HepG2 (cell line): ENCODE data around the gene LRRC8C. TPM values are rescaled to one million over a fixed set of nuclear protein-coding genes. Genes with fewer than 3 reads are reported as not detected.
A peak's percentile ranks its signal among the peaks of the same experiment; 100 is the strongest.

Source experiments
- ARNT2 ChIP-seq: sonication (generic); formaldehyde crosslinking; IDR thresholded peaks from 2 replicates; pipeline ENCODE4 v1.8.0; 2022; ENCODE audit warnings: mild to moderate bottlenecking, low read depth, missing genetic modification reagents, moderate library complexity
- ATRX ChIP-seq: sonication (generic); formaldehyde crosslinking; IDR thresholded peaks from 2 replicates; pipeline ENCODE4 v1.4.0; 2020; ENCODE audit warnings: missing genetic modification reagents, borderline replicate concordance
- CREB1 ChIP-seq, 2 experiments: fragments of 450-650 bp in 1 of 2; IDR thresholded peaks; 2 replicates each; pipeline ENCODE4 v1.6.1; 2016 to 2017; ENCODE audit warnings: control low read depth in 1 of 2, mild to moderate bottlenecking in 1 of 2, missing compliant biosample characterization in 1 of 2, missing genetic modification characterization in 1 of 2
- HDAC2 ChIP-seq: sonication (generic); formaldehyde crosslinking; IDR thresholded peaks from 2 replicates; pipeline ENCODE4 v1.4.0; 2020; ENCODE audit warnings: missing genetic modification reagents
- ISL2 ChIP-seq: sonication (generic); formaldehyde crosslinking; IDR thresholded peaks from 2 replicates; pipeline ENCODE4 v1.5.0; 2020; ENCODE audit warnings: missing genetic modification reagents
- KLF11 ChIP-seq: IDR thresholded peaks from 2 replicates; pipeline ENCODE4 v1.6.1; 2016; ENCODE audit warnings: missing compliant biosample characterization
- NFYC ChIP-seq: IDR thresholded peaks from 2 replicates; pipeline ENCODE4 v1.6.1; 2016; ENCODE audit warnings: missing genetic modification reagents, missing compliant biosample characterization
- POLR2A ChIP-seq, 2 experiments: IDR thresholded peaks; 2 replicates each; pipeline ENCODE4 v1.6.1; 2011; ENCODE audit warnings: low read depth in 2 of 2, low read length in 2 of 2, mild to moderate bottlenecking in 1 of 2, moderate library complexity in 1 of 2; ENCODE audit not compliant: insufficient read depth in 1 of 2
- SOX6 ChIP-seq, 2 experiments: fragments of 450-650 bp in 1 of 2; sonication (generic) in 1 of 2; formaldehyde crosslinking in 1 of 2; IDR thresholded peaks; 2 replicates each; pipeline versions ENCODE4 v1.4.0 to v1.6.1; 2017 to 2020; ENCODE audit warnings: antibody characterized with exemption in 1 of 2, mild to moderate bottlenecking in 1 of 2, missing genetic modification reagents in 1 of 2
- ZBTB21 ChIP-seq: sonication (generic); formaldehyde crosslinking; IDR thresholded peaks from 2 replicates; pipeline ENCODE4 v1.4.0; 2020; ENCODE audit warnings: missing genetic modification reagents
- ZNF282 ChIP-seq: fragments of 450-650 bp; IDR thresholded peaks from 2 replicates; pipeline ENCODE4 v1.6.1; 2018; ENCODE audit not compliant: partially characterized antibody
- ZNF780A ChIP-seq: sonication (generic); formaldehyde crosslinking; IDR thresholded peaks from 2 replicates; pipeline ENCODE4 v1.8.0; 2022; ENCODE audit warnings: mild to moderate bottlenecking, missing genetic modification reagents, moderate library complexity
- ZNF792 ChIP-seq: IDR thresholded peaks from 2 replicates; pipeline ENCODE4 v1.6.1; 2016
- polyA plus RNA-seq, 8 experiments: library from polyadenylated mRNA; depleted of rRNA in 3 of 8; stranded (reverse) in 7 of 8; unstranded in 1 of 8; fragments of >200 nt; fragmentation: Illumina TruSeq in 4 of 8; extraction: Trizol in 4 of 8; gene quantifications; 2 replicates each; pipeline versions ENCODE4 v1.2.1 to v1.2.3, GENCODE V29; 2011 to 2016; ENCODE audit warnings: low read depth in 4 of 8, missing spikeins in 1 of 8, mixed read lengths in 1 of 8; ENCODE audit not compliant: insufficient read depth in 1 of 8
- total RNA-seq, 5 experiments: library from RNA; depleted of rRNA; stranded (reverse); fragments of >200 nt; fragmentation: Illumina TruSeq; extraction: Trizol; gene quantifications; 2 replicates each; pipeline ENCODE4 v1.2.3, GENCODE V29; 2016; ENCODE audit warnings: low read depth in 1 of 5
- TF ChIP-seq, protein P1 (sequence below): sonication (generic); formaldehyde crosslinking; IDR thresholded peaks from 2 replicates; pipeline ENCODE4 v1.9.0; 2022; ENCODE audit warnings: low read depth, missing genetic modification reagents
- TF ChIP-seq, protein P2 (sequence below), 2 experiments: IDR thresholded peaks; 2 replicates each; pipeline ENCODE4 v1.6.1; 2011 to 2012; ENCODE audit warnings: low read length in 2 of 2, borderline replicate concordance in 1 of 2, low read depth in 1 of 2, mild to moderate bottlenecking in 1 of 2, moderate library complexity in 1 of 2
- TF ChIP-seq, protein P3 (sequence below): IDR thresholded peaks from 2 replicates; pipeline ENCODE4 v1.6.1; 2018; ENCODE audit warnings: missing genetic modification reagents, mild to moderate bottlenecking, missing compliant biosample characterization
- TF ChIP-seq, protein P4 (sequence below), 2 experiments: sonication (generic) in 1 of 2; formaldehyde crosslinking in 1 of 2; IDR thresholded peaks; 2 replicates each; pipeline versions ENCODE4 v1.6.1 to v1.9.0; 2014 to 2022; ENCODE audit warnings: antibody characterized with exemption in 1 of 2, borderline replicate concordance in 1 of 2, inconsistent platforms in 1 of 2, low read depth in 1 of 2, missing genetic modification reagents in 1 of 2

The LRRC8C gene
- total and polyA plus RNA-seq, 2 of the 13 experiments (the other 11 are each of a cell fraction or from before 2014, with no cell fraction given) = 0.22 to 0.32 TPM

DNA sequence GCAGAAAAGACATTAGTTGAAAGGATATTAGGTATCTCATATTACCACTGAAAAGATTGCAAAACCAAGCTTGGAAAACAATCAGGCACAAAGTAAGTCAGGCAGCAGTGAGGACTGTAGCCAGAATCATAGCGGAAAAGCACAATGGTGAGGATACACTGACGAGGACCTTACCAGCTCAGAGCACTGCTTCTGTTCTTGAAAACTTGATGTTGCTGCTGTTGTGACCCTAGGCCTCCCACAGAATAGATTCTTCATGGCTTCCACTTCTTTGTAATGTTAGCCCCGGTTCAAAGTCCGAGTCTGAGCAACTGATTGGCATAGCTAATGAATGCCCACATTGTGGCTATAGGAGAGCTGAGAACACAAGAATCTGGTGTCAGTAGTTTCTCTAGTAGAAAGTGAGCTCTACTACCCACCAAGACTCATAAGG is 45.2 kb upstream of the LRRC8C start (continued):
- 0 out of 2 replicates have a peak, but pooled peaks have one; percentile 7 for TF ChIP-seq NFYC
- TF ChIP-seq, protein P1, sequence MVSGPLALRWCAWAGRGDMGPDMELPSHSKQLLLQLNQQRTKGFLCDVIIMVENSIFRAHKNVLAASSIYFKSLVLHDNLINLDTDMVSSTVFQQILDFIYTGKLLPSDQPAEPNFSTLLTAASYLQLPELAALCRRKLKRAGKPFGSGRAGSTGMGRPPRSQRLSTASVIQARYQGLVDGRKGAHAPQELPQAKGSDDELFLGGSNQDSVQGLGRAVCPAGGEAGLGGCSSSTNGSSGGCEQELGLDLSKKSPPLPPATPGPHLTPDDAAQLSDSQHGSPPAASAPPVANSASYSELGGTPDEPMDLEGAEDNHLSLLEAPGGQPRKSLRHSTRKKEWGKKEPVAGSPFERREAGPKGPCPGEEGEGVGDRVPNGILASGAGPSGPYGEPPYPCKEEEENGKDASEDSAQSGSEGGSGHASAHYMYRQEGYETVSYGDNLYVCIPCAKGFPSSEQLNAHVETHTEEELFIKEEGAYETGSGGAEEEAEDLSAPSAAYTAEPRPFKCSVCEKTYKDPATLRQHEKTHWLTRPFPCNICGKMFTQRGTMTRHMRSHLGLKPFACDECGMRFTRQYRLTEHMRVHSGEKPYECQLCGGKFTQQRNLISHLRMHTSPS (CRISPR knock-in tag) = peak; percentile 27; the same call in 1 of the 2 replicates
- no peak for TF ChIP-seq ARNT2
- peak in 1 of 2 experiments; percentile 64; a peak in 2 of 4 replicates for TF ChIP-seq POLR2A (IDR thresholded peaks at IDR 0.05; ENCODE audit: insufficient read depth in 1 of 2, low read depth in 2 of 2, low read length in 2 of 2)
- TF ChIP-seq ISL2 = 0 out of 2 replicates have a peak, but pooled peaks have one; percentile 28
- TF ChIP-seq, protein P2, sequence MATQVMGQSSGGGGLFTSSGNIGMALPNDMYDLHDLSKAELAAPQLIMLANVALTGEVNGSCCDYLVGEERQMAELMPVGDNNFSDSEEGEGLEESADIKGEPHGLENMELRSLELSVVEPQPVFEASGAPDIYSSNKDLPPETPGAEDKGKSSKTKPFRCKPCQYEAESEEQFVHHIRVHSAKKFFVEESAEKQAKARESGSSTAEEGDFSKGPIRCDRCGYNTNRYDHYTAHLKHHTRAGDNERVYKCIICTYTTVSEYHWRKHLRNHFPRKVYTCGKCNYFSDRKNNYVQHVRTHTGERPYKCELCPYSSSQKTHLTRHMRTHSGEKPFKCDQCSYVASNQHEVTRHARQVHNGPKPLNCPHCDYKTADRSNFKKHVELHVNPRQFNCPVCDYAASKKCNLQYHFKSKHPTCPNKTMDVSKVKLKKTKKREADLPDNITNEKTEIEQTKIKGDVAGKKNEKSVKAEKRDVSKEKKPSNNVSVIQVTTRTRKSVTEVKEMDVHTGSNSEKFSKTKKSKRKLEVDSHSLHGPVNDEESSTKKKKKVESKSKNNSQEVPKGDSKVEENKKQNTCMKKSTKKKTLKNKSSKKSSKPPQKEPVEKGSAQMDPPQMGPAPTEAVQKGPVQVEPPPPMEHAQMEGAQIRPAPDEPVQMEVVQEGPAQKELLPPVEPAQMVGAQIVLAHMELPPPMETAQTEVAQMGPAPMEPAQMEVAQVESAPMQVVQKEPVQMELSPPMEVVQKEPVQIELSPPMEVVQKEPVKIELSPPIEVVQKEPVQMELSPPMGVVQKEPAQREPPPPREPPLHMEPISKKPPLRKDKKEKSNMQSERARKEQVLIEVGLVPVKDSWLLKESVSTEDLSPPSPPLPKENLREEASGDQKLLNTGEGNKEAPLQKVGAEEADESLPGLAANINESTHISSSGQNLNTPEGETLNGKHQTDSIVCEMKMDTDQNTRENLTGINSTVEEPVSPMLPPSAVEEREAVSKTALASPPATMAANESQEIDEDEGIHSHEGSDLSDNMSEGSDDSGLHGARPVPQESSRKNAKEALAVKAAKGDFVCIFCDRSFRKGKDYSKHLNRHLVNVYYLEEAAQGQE (IDR thresholded peaks at IDR 0.05; ENCODE audit: borderline replicate concordance in 1 of 2, low read depth in 1 of 2, low read length in 2 of 2) = no peak
- no peak for TF ChIP-seq ZBTB21 (CRISPR knock-in tag)
- TF ChIP-seq ZNF282 = no peak
- no peak for TF ChIP-seq SOX6 (IDR thresholded peaks at IDR 0.05)
- TF ChIP-seq SOX6 (CRISPR knock-in tag; IDR thresholded peaks at IDR 0.05) = peak; percentile 72
- 0 out of 2 replicates have a peak, but pooled peaks have one; percentile 37 for TF ChIP-seq ZNF792 (CRISPR knock-in tag)
- TF ChIP-seq KLF11 (CRISPR knock-in tag) = 0 out of 2 replicates have a peak, but pooled peaks have one; percentile 46
- TF ChIP-seq ATRX = no peak
- TF ChIP-seq ZNF780A (CRISPR knock-in tag) = no peak
- TF ChIP-seq, protein P3, sequence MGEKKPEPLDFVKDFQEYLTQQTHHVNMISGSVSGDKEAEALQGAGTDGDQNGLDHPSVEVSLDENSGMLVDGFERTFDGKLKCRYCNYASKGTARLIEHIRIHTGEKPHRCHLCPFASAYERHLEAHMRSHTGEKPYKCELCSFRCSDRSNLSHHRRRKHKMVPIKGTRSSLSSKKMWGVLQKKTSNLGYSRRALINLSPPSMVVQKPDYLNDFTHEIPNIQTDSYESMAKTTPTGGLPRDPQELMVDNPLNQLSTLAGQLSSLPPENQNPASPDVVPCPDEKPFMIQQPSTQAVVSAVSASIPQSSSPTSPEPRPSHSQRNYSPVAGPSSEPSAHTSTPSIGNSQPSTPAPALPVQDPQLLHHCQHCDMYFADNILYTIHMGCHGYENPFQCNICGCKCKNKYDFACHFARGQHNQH (CRISPR knock-in tag) = 0 out of 2 replicates have a peak, but pooled peaks have one; percentile 59
- TF ChIP-seq, protein P4, sequence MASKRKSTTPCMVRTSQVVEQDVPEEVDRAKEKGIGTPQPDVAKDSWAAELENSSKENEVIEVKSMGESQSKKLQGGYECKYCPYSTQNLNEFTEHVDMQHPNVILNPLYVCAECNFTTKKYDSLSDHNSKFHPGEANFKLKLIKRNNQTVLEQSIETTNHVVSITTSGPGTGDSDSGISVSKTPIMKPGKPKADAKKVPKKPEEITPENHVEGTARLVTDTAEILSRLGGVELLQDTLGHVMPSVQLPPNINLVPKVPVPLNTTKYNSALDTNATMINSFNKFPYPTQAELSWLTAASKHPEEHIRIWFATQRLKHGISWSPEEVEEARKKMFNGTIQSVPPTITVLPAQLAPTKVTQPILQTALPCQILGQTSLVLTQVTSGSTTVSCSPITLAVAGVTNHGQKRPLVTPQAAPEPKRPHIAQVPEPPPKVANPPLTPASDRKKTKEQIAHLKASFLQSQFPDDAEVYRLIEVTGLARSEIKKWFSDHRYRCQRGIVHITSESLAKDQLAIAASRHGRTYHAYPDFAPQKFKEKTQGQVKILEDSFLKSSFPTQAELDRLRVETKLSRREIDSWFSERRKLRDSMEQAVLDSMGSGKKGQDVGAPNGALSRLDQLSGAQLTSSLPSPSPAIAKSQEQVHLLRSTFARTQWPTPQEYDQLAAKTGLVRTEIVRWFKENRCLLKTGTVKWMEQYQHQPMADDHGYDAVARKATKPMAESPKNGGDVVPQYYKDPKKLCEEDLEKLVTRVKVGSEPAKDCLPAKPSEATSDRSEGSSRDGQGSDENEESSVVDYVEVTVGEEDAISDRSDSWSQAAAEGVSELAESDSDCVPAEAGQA (IDR thresholded peaks at IDR 0.05; ENCODE audit: low read depth) = no peak
- TF ChIP-seq, protein P4 (CRISPR knock-in tag; IDR thresholded peaks at IDR 0.05; ENCODE audit: borderline replicate concordance) = no peak
- peak; percentile 62; the same call in 1 of the 2 replicates for TF ChIP-seq HDAC2 (CRISPR knock-in tag)
- no peak for TF ChIP-seq CREB1 (IDR thresholded peaks at IDR 0.05)
- TF ChIP-seq CREB1 (CRISPR knock-in tag; IDR thresholded peaks at IDR 0.05) = peak; percentile 75
